GM20431 (cell line): ENCODE measurements around the gene SF3A2.

Source experiments
- in situ Hi-C: fragments of 300-500 bp; cut with MseI, MboI; formaldehyde crosslinking; loops from one replicate; pipeline ENCODE4 v1.15.0; 2020; ENCODE audit warnings: low sequenced_read_pairs; ENCODE audit not compliant: unreplicated experiment

SF3A2 gene

GRCh38 chr19:2251106-2252054 lies 14.8 kb downstream of the SF3A2 start:
- in situ Hi-C loops = no loop called here

- in situ Hi-C loops = no loop called here
These were observed 15.6 kb downstream of the SF3A2 start for GRCh38 chr19:2252055-2252796.

GRCh38 chr19:2252797-2253105 lies 16.1 kb downstream of the SF3A2 start:
- in situ Hi-C loops = no loop called here

GRCh38 chr19:2253106-2254063 lies 16.8 kb downstream of the SF3A2 start:
- in situ Hi-C loops = no loop called here

- in situ Hi-C loops = no loop called here
These were observed 17.6 kb downstream of the SF3A2 start for GRCh38 chr19:2254064-2254872.

GRCh38 chr19:2255112-2255845 lies 18.7 kb downstream of the SF3A2 start:
- in situ Hi-C loops = no loop called here

- in situ Hi-C loops = no loop called here
These were observed 19.5 kb downstream of the SF3A2 start, which contains the start of gene JSRP1 for GRCh38 chr19:2255982-2256685. Gene JSRP1, minus strand, starts transcription at chr19:2256417. Its CDS starts 1,103 bp downstream, at chr19:2255314.

GRCh38 chr19:2259336-2259735 lies 22.7 kb downstream of the SF3A2 start:
- in situ Hi-C loops = no loop called here

- in situ Hi-C loops = no loop called here
These were observed 23.7 kb downstream of the SF3A2 start for GRCh38 chr19:2260341-2260805.

- in situ Hi-C loops = no loop called here
These were observed 25.0 kb downstream of the SF3A2 start for GRCh38 chr19:2261438-2262172.

GRCh38 chr19:2266183-2266993 lies 29.8 kb downstream of the SF3A2 start:
- in situ Hi-C loops = no loop called here

- in situ Hi-C loops = no loop called here
These were observed 31.8 kb downstream of the SF3A2 start for GRCh38 chr19:2268480-2268830.

- in situ Hi-C loops = no loop called here
These were observed 32.2 kb downstream of the SF3A2 start for GRCh38 chr19:2268861-2269243.

GRCh38 chr19:2269244-2270156 lies 32.9 kb downstream of the SF3A2 start:
- in situ Hi-C loops = no loop called here

GRCh38 chr19:2270157-2270422 lies 33.5 kb downstream of the SF3A2 start:
- in situ Hi-C loops = no loop called here
